Measurements from ENCODE around the gene CX3CL1. TPM values are rescaled to one million over a fixed set of nuclear protein-coding genes. Genes with fewer than 3 reads are reported as not detected.

The CX3CL1 gene
- total RNA-seq, 1 experiment from 2014 or later, result 1.7 TPM

GRCh38 chr16:57352636-57353047, 19.6 kb upstream of the CX3CL1 start:
- Histone ChIP-seq H3K14ac (ENCODE audit: insufficient read depth, low read length) (no peak overlapping the region), H3K27ac (ENCODE audit: insufficient read length, low read depth, low read length) (no peak overlapping the region), H2BK120ac (ENCODE audit: low read depth, low read length, poor library complexity, severe bottlenecking) (no peak overlapping the region), H3K18ac (ENCODE audit: insufficient read length, low read depth, low read length) (no peak overlapping the region), H2BK12ac (ENCODE audit: insufficient read length, low read depth, low read length) (no peak overlapping the region), H3K4me1 (ENCODE audit: insufficient read depth, low read length) (no peaks in the 10 kb centered on the region), H3K23me2 (ENCODE audit: insufficient read length, low read depth, low read length, poor library complexity, severe bottlenecking) (no peaks in the 10 kb centered on the region), H3K23ac (ENCODE audit: insufficient read length, low read depth, low read length) (no peak overlapping the region), H4K20me1 (ENCODE audit: control insufficient read depth, insufficient read depth, insufficient read length) (no peaks in the 10 kb centered on the region), H4K91ac (ENCODE audit: insufficient read length, low read depth, low read length) (no peak overlapping the region), H3K9ac (ENCODE audit: extremely low read depth, insufficient read length, low read length) (no peak overlapping the region), H3K79me2 (ENCODE audit: insufficient read depth, low read length) (no peaks in the 10 kb centered on the region), H2BK20ac (ENCODE audit: low read depth, low read length, poor library complexity, severe bottlenecking) (no peak overlapping the region), H2AK5ac (ENCODE audit: insufficient read length, low read length) (no peak overlapping the region), H3T11ph (ENCODE audit: low read length) (no peak overlapping the region), H4K5ac (ENCODE audit: insufficient read length, low read depth, low read length) (no peak overlapping the region), H4K8ac (replicated peaks; ENCODE audit: insufficient read length, low read depth, low read length) (no peak overlapping the region), H2AFZ (ENCODE audit: low read length) (no peak overlapping the region), H3K27me3 (ENCODE audit: insufficient read depth, low read length) (no peaks in the 10 kb centered on the region), H3K56ac (ENCODE audit: insufficient read length, low read depth, low read length) (no peak overlapping the region), H3K9me3 (ENCODE audit: control insufficient read depth, low read depth, low read length) (no peaks in the 10 kb centered on the region), H3K4me2 (ENCODE audit: insufficient read depth, insufficient read length, low read length) (no peak overlapping the region), H3K79me1 (ENCODE audit: insufficient read depth, low read depth, low read length, poor library complexity, severe bottlenecking) (no peaks in the 10 kb centered on the region), H3K4ac (ENCODE audit: low read depth, low read length) (no peak overlapping the region), H2BK5ac (ENCODE audit: insufficient read length, low read length) (no peak overlapping the region), H2BK15ac (ENCODE audit: low read depth, low read length) (no peak overlapping the region)
- Mint-ChIP-seq H3K4me1 (no peaks in the 10 kb centered on the region), H3K27ac (no peak overlapping the region), H3K36me3 (ENCODE audit: insufficient read depth in 1 of 3, low read depth in 3 of 3) (no peaks in the 10 kb centered on the region), H3K27me3 (ENCODE audit: low read depth) (peaks cover 21% of the 10 kb centered on the region), H3K4me3 (no peak overlapping the region), H3K9me3 (no peaks in the 10 kb centered on the region)
- no peak for DNase-seq
- TF ChIP-seq, protein P1, sequence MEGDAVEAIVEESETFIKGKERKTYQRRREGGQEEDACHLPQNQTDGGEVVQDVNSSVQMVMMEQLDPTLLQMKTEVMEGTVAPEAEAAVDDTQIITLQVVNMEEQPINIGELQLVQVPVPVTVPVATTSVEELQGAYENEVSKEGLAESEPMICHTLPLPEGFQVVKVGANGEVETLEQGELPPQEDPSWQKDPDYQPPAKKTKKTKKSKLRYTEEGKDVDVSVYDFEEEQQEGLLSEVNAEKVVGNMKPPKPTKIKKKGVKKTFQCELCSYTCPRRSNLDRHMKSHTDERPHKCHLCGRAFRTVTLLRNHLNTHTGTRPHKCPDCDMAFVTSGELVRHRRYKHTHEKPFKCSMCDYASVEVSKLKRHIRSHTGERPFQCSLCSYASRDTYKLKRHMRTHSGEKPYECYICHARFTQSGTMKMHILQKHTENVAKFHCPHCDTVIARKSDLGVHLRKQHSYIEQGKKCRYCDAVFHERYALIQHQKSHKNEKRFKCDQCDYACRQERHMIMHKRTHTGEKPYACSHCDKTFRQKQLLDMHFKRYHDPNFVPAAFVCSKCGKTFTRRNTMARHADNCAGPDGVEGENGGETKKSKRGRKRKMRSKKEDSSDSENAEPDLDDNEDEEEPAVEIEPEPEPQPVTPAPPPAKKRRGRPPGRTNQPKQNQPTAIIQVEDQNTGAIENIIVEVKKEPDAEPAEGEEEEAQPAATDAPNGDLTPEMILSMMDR (conservative IDR thresholded peaks at IDR 0.05), result no peak
- WGBS (ENCODE audit: extremely low coverage, insufficient read length, low lambda C conversion rate), result no CpG with 5 or more reads among the region's 6 CpGs

All from H9 (cell line).